GM04503 (cell line): ENCODE measurements around the gene SCTR.

Source experiments
- DNase-seq: peaks from one replicate; pipeline ENCODE4 v3.0.0-alpha.2; 2012; ENCODE audit warnings: low read depth

Gene SCTR

DNA sequence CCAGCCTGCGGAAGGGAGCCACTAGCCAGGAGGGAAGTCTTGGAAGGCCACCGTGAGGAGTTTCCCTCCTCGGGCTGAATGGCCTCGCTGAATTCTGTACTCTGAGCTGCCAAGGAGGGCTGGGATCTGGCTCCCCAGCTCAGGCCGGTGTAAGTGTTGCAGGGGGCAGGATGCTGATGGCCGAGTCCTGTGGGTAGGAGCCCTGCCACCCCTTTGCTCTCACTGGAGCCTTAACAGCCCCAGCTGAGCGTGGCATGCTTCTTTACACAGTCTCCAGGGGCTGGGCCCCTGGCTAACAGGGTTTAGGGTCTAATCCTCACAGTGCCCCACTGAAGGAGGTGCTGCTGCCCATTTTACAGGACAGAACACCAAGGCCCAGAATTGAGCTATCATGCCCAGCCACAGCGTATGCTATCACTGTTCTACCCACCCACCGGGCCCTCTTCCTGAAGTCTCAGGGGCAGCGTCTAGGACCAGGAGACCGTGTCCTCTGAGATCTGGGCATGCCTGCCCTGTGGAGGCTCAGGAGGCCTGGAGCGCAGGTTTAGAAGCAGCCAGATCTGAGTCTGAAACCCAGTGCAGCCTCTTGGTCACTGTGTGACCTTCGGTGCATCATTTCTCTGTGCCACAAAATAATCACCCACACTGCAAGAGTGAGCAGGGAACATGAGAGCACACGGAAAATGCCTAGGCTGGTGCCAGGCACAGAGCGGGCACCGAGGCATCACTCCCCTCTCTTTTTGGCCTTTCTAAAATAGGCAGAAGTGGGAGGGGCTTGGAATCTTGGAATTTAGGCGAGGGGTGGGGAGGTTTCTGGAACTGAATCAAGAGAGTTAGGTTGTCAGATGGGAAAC, 49.7 kb downstream of the SCTR start:
- DNase-seq = no peak

- no peak for DNase-seq
Observed at GRCh38 chr2:119473621-119474370, 50.5 kb downstream of the SCTR start.

- DNase-seq = no peak
Observed at GRCh38 chr2:119472749-119473148, 51.5 kb downstream of the SCTR start.

DNA sequence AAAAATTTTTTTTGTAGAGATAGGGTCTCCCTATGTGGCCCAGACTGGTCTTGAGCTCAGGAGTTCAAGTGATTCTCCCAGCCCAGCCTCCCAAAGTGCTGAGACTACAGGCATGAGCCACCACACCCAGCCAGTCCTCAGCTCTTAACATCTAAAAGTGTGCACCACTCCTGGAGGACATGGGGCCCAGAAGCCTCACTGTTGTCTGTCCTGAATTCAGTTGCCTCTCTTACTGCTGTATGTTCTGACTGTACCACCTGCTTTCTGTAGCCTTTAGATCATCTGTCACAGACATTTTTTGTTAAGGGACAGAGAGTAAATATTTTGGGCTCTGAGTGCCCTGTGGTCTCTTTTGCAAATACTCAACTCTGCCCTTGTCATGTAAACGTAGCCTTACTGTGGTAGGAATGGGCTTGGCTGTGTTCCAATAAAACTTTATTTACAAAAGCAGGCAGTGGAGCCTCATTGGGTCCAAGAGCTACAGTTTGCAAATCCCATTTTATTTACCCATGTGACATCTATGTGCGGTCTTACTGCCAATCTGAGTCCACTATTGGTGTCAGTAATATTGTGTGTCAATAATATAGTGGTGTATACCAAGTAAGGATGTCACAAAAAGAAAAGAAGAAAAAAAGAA, 54.5 kb downstream of the SCTR start:
- DNase-seq = no peak

- no peak for DNase-seq
Observed at GRCh38 chr2:119469131-119469530, 55.2 kb downstream of the SCTR start.

DNA sequence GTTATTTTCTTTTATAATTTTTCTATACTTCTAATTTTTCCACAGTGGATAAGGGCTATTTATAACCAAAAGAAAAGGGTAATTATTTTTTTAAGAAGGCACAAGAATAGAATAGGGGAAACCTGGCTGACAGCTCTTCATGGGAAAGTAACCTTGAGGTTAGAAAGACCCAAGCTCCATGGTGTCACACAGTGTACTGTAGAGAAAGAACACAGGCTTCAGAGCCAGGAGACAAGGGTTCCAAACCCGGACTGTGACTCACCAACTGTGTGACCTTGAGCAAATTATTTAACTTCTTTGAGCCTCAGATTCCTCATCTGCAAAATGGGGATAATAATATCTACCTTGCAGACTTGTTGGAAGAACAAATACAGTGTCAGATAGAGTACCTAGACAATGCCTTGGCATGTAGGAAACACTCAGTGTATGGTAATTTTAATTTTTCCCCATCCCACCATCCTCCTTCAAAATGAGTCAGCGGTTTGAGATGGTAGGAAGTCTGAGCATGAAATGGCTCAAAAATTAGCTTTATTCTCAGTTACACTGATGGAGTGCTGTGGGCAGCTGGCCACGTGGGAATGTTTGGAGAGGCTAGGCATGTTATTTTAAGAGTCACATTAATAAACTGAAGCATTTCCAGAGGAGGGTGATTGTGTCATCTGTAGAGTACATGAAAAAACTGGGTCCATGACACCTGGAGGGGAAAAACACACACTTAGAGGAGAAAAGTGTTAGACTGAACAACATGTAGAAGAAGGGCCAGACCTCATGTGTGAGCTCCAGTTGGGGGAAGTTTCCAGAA, 55.9 kb downstream of the SCTR start:
- no peak for DNase-seq

DNA sequence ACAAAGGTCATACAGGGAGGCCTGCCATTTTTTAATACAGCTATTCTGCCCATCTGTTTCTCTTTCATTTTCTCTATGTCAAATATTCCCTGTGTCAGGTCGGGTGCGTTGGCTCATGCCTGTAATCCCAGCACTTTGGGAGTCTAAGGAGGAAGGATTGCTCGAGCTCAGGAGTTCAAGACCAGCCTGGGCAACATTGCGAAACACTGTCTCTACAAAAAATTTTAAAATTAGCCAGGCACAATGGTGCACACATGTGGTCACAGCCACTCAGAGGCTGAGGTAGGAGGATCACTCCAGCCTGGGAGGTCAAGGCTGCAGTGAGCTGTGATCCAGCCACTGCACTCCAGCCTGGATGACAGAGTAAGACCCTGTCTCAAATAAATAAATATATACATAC, 57.9 kb downstream of the SCTR start:
- no peak for DNase-seq

- DNase-seq = no peak
Observed at GRCh38 chr2:119465687-119466086, 58.6 kb downstream of the SCTR start.

DNA sequence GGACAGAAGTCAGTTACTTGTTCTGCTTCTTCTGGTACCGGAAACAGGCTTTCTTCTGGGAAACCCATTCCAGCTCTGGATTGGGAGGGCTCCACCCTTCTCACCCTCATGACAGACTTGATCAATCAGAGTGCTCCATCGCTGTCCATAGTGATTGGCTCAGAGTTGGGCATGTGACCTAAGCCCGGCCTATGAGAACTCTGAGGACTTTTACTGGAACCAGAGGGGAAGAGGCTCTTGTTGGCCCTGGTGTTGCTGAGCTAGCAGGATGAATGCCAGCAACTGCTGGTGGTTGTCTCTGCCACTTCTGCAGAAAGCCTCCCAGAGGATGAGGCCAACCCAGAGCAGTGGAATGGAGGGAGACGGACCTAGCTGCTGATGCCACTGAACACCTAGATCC, 59.3 kb downstream of the SCTR start:
- no peak for DNase-seq

DNA sequence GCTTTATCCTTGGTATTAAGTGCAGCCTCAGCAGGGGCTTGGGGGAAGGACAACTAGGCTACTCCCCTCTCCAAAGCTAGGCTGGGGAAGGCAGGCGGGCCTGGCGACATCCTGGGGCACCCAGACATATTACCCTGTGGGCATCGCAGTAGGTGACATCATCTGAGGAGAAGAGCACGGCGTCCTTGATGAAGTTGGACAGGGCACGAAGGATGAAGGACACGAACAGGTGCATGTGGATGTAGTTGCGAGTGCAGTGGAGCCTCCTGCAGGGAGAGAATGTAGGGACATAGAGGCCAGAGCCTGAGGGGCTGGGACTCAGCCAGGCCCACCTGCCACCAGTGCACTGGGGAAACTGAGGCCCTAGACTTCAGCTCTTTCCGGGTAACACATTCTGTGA, 60.3 kb downstream of the SCTR start:
- no peak for DNase-seq

GRCh38 chr2:119463136-119463535, 61.1 kb downstream of the SCTR start:
- DNase-seq = no peak

DNA sequence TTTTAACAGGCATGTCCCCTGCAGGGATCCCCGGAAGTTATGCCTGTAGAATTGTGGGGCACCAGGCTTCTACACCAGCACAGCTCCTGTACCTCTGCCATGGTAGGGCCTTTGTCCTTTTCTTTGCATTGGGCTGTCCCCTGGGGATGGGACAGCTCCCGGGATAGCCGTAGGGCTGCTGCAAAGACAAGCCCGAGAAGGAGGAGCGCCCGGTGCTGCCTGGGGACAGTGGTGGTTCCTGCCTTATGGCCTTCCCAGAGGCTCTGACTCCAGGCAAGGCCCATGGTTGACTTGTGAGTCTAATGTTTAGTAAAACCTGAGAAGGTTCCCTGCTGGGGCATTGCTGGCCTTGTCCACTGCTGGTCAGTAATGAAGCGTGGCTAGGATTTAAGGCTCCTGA, 61.7 kb downstream of the SCTR start:
- no peak for DNase-seq

GRCh38 chr2:119461811-119462210, 62.5 kb downstream of the SCTR start:
- no peak for DNase-seq

DNA sequence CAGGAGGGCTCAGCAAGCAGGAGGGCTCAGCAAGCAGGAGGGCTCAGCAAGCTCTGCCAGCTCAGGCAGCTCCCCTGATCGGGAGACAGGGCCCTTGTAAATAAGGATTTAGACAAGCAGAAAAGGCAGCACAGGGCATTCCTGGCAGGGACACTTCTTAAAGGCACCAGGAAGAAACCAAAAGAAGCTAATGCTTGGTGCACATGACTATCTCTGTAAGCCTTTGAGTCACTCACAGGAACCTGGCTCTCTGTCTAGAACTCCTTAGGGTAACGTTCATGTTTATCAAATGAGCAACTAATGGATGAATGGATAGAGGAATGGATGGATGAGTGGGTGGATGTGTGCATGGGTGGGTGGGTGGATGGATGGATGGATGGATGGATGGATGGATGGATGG, 64.2 kb downstream of the SCTR start:
- no peak for DNase-seq

DNA sequence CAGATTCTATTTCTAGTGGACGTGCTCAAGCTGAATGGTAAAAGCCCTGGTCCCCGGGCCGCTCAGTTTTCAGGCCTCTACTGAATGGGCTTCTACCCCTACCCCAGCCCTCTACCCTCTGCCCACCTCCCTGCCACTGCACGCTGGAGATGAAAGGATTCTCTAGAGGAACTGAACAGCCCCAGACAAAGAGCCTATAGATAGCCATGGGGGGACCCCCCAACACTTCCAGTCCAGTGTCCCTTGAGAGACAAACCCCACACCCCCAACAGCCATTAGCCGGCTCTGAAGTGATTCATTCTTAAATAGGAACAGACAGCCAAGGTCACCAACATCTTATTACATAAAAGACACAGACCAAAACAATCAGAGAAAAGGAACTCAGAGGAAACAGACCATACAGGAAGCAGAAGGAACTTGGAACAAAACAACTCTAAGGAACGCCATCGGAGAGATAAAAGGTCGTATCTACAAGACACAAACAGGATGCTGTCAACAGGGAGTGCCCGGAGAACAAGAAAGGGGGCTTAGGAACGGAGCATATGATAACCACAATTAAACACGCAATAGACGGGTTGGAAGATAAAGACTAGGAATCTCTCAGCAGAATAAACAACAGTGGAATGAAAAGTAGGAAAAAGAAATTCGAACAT, 69.1 kb downstream of the SCTR start:
- no peak for DNase-seq

DNA sequence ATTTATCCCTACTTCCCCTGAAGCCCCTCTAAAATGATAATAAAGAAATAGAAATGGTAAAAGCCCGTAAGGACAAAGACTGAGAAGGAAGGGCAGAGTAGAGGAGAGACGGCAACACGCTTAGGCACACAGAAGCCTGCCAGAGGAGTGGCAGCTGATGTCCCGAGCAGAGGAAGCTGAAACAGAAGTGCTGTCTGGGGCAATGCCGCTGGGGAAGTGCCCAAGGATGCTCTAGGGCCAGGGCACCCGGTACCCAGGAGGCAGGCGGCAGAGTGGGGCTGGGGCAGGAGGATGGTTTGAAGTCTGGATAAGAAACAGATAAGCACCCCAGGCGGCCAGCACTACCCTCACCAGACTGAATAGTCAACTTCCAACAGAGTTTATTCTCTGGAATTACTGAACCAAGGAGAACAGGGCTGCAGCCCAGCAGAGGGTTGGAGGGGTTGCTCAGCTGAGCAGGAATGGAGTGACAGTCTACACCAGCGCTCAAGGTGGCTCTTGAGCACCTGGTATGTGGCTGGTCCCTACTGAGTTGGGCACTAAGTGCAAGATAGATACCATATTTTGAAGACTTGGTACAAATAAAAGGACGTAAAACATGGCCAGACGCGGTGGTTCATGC, 70.2 kb downstream of the SCTR start:
- DNase-seq = no peak

DNA sequence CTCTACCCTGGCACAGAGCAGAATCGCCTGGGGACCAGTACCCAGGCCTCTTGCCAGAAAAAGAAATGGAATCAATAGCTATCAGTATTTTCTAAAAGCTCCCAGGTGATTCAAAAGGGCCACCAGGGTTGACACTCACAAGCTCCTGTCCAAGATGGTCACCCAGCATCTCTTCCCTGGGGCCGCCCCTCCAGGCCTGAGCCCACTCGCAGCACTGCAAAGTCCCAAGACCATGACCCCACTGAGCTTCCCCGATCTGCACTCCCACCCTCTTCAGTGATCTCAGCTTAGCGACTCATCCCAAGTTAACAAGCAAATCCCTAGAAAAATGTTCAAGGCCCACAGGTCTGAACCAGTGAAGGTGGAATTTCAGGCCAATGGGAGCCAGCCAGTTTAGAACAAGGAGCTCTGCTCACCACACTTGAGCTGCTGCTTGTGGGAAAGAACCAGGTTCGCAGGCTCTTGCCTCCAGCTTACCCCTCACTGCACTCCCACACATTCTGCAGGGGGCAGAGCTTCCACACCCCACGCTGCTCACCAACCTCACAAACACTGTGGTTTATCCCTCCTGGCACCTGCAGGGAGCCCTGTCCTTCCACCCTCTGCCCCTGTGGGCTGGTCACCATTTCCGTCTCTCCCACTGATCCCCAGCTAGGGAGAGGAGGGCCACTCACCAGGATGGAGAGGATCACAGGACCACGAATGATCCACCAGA, 72.8 kb downstream of the SCTR start:
- DNase-seq = no peak

DNA sequence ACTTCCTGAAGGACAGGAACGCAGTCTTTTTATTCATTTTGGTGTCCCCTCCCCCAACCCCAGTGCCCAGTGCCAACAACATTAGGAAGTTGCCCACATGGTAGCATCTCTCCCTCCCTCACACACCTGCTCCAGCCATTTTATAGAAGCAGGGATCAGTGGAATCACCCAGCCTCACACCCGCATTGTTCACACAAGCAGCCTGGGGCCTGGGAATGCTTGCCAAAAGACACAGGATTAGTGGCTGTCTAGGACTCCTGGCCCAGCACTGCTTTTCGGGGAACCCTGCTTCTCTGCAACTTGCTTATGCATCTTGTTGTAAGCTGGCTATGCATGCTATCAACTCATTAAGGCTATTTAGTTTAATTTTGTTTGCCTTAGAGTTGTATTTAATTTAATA, 74.8 kb downstream of the SCTR start:
- DNase-seq = no peak

DNA sequence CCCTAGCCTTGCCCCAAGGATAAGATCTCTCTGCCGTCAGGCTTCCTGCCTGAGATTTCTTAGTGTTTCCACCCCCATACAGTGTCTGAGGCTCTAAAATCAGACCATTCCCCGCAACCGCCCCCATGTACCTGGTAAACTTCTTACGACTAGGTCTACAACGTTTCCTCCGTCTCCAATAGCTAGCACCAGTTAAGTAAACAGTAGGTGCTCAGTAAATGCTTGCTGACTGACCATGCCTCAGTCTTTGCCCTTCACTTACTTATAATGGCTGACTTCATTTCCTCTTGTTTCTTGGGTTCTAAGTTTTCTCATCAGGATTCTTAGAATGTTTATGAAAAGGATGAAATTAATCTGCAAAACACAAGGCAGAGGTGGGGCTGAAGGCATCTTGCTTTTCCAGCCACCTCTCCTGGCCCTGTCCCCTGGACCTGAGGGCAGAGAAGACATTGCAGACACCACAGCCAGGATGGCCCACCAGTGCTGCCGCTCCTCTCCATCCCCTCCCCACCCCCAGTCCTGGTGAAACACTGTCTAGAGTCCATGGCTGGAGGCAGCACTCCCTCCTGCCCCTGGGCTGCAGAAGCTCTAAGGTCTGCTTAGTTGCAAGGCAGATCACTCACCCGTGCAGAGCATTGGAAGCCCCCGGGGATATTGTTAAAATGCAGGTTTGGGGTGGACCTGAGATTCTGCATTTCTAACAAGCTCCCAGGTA, 75.7 kb downstream of the SCTR start:
- no peak for DNase-seq

DNA sequence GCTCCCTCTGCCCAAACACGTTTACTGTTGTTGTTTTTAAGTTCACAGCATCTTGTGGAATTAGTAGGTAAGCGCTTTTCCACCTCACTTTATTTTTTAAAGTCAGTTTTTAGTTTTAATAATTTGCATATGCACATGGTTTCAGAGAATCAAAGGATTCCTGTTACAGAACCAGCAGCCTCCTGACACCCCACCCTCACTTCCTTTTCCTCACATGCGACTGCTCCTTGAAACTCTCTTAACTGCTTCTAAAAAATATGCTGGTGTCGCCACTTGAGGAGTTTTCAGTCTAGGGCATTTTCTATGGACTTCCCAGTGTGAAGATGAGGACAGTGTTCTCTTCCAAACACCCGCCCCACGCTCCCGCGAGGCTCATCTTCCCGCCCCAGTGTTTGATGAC, 78.2 kb downstream of the SCTR start:
- no peak for DNase-seq
